ENCODE data around the gene MTFR2. TPM values are rescaled to one million over a fixed set of nuclear protein-coding genes. Genes with fewer than 3 reads are reported as not detected.

MTFR2 gene
- total RNA-seq, 1 donor = 4.3 TPM

DNA sequence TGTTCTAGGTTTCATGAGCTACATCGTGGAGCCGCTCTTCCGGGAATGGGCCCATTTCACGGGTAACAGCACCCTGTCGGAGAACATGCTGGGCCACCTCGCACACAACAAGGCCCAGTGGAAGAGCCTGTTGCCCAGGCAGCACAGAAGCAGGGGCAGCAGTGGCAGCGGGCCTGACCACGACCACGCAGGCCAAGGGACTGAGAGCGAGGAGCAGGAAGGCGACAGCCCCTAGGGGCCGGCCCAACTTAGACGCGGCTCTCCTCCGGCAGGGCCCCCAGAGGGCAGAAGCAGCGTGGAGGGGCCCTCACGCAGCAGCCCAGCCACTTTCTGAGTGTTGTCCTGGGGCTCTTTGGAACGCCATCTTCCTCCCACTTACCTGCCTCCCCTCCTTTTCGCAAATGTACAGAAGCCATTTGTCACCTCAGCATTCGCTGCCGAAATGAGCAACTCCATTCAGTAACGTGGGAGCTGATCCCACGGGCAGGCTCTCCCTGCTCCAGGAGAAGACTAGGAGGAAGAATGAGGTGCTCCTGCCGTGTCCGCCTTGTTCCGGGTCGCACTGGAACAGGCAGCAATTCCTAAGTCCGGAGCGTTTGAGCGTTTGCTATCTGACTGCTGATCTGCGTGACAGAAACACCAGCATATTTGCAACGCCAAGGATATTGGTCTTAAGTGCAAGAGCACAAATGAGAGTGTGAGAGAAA is 58.4 kb downstream of the MTFR2 start:
- TF ChIP-seq CTCF (IDR thresholded peaks at IDR 0.05; ENCODE audit: insufficient read depth, low read depth, low read length) = no peak
- no peak for DNase-seq (ENCODE audit: low read depth)
- H3K4me3 ChIP-seq (ENCODE audit: low read depth, low read length) = no peak overlapping the region

DNA sequence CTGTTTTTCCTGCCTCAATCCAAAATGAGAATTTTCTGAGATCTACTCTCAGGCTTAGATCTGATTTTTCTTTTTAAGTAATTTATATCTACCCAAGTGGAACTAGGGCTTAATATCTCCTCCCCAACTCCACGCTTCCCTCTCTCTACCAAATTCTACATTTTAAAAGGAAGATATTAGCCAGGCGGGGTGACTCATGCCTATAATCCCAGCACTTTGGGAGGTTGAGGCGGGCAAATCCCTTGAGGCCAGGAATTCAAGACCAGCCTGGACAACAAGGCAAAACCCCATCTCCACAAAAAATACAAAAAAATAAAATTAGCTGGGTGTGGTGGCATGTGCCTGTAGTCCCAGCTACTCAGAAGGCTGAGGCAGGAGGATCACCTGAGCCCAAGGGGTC is 61.0 kb downstream of the MTFR2 start:
- peak; percentile 45 for DNase-seq (ENCODE audit: low read depth)
- TF ChIP-seq CTCF (IDR thresholded peaks at IDR 0.05; ENCODE audit: insufficient read depth, low read depth, low read length) = no peak
- H3K4me3 ChIP-seq (ENCODE audit: low read depth, low read length) = no peak overlapping the region

DNA sequence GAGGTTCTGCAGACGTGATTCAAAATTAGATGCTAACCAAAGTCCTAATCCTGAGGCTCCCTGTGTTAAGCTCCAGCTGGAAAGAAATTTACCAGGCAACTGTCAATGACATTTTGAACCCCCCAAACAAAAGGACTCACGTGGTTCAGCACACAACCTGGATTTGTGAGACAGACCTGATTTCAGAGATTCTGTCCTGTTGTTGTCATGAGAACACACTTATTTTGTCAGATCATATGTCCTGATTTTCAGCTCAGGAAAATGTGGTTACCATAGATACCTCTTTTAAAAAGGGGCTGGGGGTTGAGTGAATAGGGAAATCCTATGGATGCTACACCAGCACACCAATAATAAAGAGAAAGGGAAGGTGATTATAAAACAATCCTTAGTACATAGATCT is 61.6 kb downstream of the MTFR2 start:
- no peak for DNase-seq (ENCODE audit: low read depth)
- TF ChIP-seq CTCF (IDR thresholded peaks at IDR 0.05; ENCODE audit: insufficient read depth, low read depth, low read length) = no peak
- H3K4me3 ChIP-seq (ENCODE audit: low read depth, low read length) = no peak overlapping the region

- H3K4me3 ChIP-seq (ENCODE audit: low read depth, low read length) = no peak overlapping the region
These were observed 63.7 kb downstream of the MTFR2 start for GRCh38 chr6:136186363-136186762.

GRCh38 chr6:136184738-136185137 is 65.4 kb downstream of the MTFR2 start:
- no peak overlapping the region for H3K4me3 ChIP-seq (ENCODE audit: low read depth, low read length)
- no peak for DNase-seq (ENCODE audit: low read depth)

More at GRCh38 chr6:136186363-136186762, 63.7 kb downstream of the MTFR2 start:
- TF ChIP-seq CTCF (IDR thresholded peaks at IDR 0.05; ENCODE audit: insufficient read depth, low read depth, low read length) = no peak
- no peak for DNase-seq (ENCODE audit: low read depth)

GRCh38 chr6:136181861-136182260 is 68.2 kb downstream of the MTFR2 start:
- H3K4me3 ChIP-seq (ENCODE audit: low read depth, low read length) = no peak overlapping the region
- no peak for TF ChIP-seq CTCF (IDR thresholded peaks at IDR 0.05; ENCODE audit: insufficient read depth, low read depth, low read length)
- DNase-seq (ENCODE audit: low read depth) = no peak

More at GRCh38 chr6:136184738-136185137, 65.4 kb downstream of the MTFR2 start:
- no peak for TF ChIP-seq CTCF (IDR thresholded peaks at IDR 0.05; ENCODE audit: insufficient read depth, low read depth, low read length)

DNA sequence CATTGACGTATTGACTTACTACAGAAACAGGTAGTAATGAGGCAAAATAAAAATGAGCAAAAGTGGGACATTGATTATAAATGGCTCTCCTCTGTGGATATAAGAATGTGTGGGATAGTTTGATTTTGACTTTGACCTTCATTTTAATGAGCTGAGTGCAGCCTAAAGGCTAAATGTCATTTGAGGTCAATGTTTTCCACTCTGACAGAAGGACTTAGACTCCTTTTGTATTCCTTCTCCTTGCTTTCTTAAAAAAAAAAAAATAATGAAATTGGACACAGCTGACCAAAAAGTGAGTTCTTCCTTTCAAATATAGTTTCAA is 68.6 kb downstream of the MTFR2 start:
- DNase-seq (ENCODE audit: low read depth) = no peak
- TF ChIP-seq CTCF (IDR thresholded peaks at IDR 0.05; ENCODE audit: insufficient read depth, low read depth, low read length) = no peak
- H3K4me3 ChIP-seq (ENCODE audit: low read depth, low read length) = no peak overlapping the region
